ENCODE results near the gene TNFRSF11A.

The TNFRSF11A gene

DNA sequence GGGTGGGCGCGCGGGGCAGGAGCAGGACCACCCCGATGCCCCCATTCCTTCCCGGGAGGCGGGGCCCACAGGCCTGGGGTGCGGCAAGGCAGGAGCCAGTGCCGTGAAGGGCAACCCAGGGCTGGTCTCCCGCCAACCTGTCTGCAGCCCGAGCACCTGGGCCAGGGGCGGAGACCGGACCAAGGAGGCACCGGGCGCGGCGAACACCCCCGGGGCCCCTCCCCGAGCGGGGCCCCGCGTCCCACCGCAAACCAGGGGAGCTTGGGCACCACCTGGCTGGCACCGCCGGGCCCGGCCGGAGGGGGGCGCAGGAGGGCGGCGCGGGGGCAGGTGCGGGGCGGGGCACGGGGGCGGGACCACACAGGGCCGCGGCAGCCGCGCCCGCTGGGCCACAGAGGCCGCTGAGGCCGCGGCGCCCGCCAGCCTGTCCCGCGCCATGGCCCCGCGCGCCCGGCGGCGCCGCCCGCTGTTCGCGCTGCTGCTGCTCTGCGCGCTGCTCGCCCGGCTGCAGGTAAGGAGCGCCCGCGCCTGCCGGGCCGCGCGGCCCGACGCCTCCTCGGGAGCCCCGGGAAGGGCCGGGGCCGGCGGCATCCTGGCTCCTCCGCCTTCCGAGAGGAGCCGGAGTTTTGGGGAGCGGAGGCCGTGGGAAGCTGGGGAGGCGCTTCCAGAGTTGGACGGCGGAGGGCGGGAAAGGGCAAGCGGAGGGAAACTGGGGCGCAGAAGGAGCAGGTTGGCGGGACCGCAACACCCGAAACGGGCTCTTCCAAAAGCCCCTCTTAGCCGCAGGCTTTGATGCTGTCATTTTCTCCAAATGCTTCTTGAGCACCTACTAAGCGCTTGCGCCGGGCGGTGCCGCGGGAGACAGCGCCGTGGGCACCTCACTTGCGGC lies at the start of gene TNFRSF11A:
TSS of gene TNFRSF11A (plus strand) at position 394 of the 889 bp plus-strand sequence. CDS start at position 437, 43 bp downstream.
- Histone ChIP-seq H3K79me2 (ENCODE audit: insufficient read depth, low read length) (no peaks in the 10 kb centered on the region), H3K27me3 (ENCODE audit: insufficient read depth, low read length, poor library complexity) (peaks cover 11% of the 10 kb centered on the region), H3K4me1 (ENCODE audit: insufficient read depth, low read length) (no peaks in the 10 kb centered on the region), H3K27ac (ENCODE audit: low read length) (no peak within 1 kb of the TSS), H2AFZ (ENCODE audit: low read depth, low read length) (no peak within 1 kb of the TSS), H3K9ac (ENCODE audit: low read depth, low read length) (no peak within 1 kb of the TSS), H3K36me3 (ENCODE audit: insufficient read depth, low read length) (no peaks in the 10 kb centered on the region), H3K9me3 (ENCODE audit: insufficient read depth, low read length, severe bottlenecking) (no peaks in the 10 kb centered on the region), H4K20me1 (ENCODE audit: insufficient read depth, low read length) (no peaks in the 10 kb centered on the region; the same call in 1 of the 2 replicates), H3K4me2 (ENCODE audit: insufficient read depth, low read length) (no peak within 1 kb of the TSS), H3K4me3 (ENCODE audit: low read depth in 1 of 2, low read length in 2 of 2) (no peak within 1 kb of the TSS)
- DNase-seq (no peak), ATAC-seq (ENCODE audit: insufficient read depth, low read depth) (no peak)
- no peak for TF ChIP-seq CTCF (IDR thresholded peaks at IDR 0.05; ENCODE audit: borderline replicate concordance, extremely low read depth, low read length, poor library complexity, severe bottlenecking)
- TF ChIP-seq EZH2 (IDR thresholded peaks at IDR 0.05; ENCODE audit: borderline replicate concordance, low read depth, low read length, severe bottlenecking): no peak

- no peak for DNase-seq
- Histone ChIP-seq H3K27ac (ENCODE audit: low read length) (no peak overlapping the region), H3K4me2 (ENCODE audit: insufficient read depth, low read length) (no peak overlapping the region)
These were observed 48.1 kb upstream of the TNFRSF11A start for GRCh38 chr18:62277045-62277444.

DNA sequence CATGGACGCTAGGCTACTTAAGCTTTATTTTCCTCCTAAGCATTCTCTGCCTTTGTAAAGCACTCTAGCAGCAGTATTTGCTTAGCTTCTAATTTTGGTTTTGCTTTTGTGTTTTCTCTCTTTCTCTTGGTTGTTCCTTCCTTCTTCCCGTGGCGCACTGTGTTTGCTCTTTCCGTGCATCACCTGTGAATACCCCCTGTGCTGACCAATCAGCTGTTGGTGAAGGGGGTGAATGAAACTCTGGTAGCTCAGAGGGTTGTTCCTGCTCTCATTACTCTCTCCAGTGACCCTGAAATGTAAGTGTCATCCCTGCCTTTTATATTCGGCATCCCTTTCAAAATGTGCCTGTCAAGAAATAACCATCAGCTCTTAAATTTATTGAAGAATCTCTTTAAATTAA lies 45.5 kb upstream of the TNFRSF11A start:
- H3K9ac ChIP-seq (ENCODE audit: low read depth, low read length): no peak overlapping the region
- ATAC-seq (ENCODE audit: insufficient read depth, low read depth) (no peak), DNase-seq (no peak)
- no peak overlapping the region for H2AFZ ChIP-seq (ENCODE audit: low read depth, low read length)
- TF ChIP-seq CTCF (IDR thresholded peaks at IDR 0.05; ENCODE audit: borderline replicate concordance, extremely low read depth, low read length, poor library complexity, severe bottlenecking) (no peak), EZH2 (IDR thresholded peaks at IDR 0.05; ENCODE audit: borderline replicate concordance, low read depth, low read length, severe bottlenecking) (no peak)
- no peak overlapping the region for H3K4me3 ChIP-seq (ENCODE audit: low read depth in 1 of 2, low read length in 2 of 2)
- no peaks in the 10 kb centered on the region for H4K20me1 ChIP-seq (ENCODE audit: insufficient read depth, low read length)
- no peak overlapping the region for H3K4me2 ChIP-seq (ENCODE audit: insufficient read depth, low read length)
- H3K79me2 ChIP-seq (ENCODE audit: insufficient read depth, low read length): no peaks in the 10 kb centered on the region
- peaks cover 62% of the 10 kb centered on the region for H3K36me3 ChIP-seq (ENCODE audit: insufficient read depth, low read length)
- H3K9me3 ChIP-seq (ENCODE audit: insufficient read depth, low read length, severe bottlenecking): no peaks in the 10 kb centered on the region
- no peaks in the 10 kb centered on the region for H3K27me3 ChIP-seq (ENCODE audit: insufficient read depth, low read length, poor library complexity)
- no peaks in the 10 kb centered on the region for H3K4me1 ChIP-seq (ENCODE audit: insufficient read depth, low read length)
- H3K27ac ChIP-seq (ENCODE audit: low read length): no peak overlapping the region

More at GRCh38 chr18:62277045-62277444, 48.1 kb upstream of the TNFRSF11A start:
- Histone ChIP-seq H3K4me3 (ENCODE audit: low read depth in 1 of 2, low read length in 2 of 2) (no peak overlapping the region), H3K79me2 (ENCODE audit: insufficient read depth, low read length) (no peaks in the 10 kb centered on the region), H3K4me1 (ENCODE audit: insufficient read depth, low read length) (no peaks in the 10 kb centered on the region), H3K27me3 (ENCODE audit: insufficient read depth, low read length, poor library complexity) (no peaks in the 10 kb centered on the region), H3K36me3 (ENCODE audit: insufficient read depth, low read length) (peaks cover 57% of the 10 kb centered on the region), H2AFZ (ENCODE audit: low read depth, low read length) (no peak overlapping the region), H4K20me1 (ENCODE audit: insufficient read depth, low read length) (no peaks in the 10 kb centered on the region), H3K9ac (ENCODE audit: low read depth, low read length) (no peak overlapping the region), H3K9me3 (ENCODE audit: insufficient read depth, low read length, severe bottlenecking) (no peaks in the 10 kb centered on the region)
- no peak for ATAC-seq (ENCODE audit: insufficient read depth, low read depth)
- no peak for TF ChIP-seq EZH2 (IDR thresholded peaks at IDR 0.05; ENCODE audit: borderline replicate concordance, low read depth, low read length, severe bottlenecking)
- no peak for TF ChIP-seq CTCF (IDR thresholded peaks at IDR 0.05; ENCODE audit: borderline replicate concordance, extremely low read depth, low read length, poor library complexity, severe bottlenecking)
